CD1c-positive myeloid dendritic cell (primary cell): ENCODE measurements around the gene OR10AD1.

Experiments
- DNase-seq: peaks from one replicate; pipeline ENCODE4 v3.0.0-alpha.2; 2016; ENCODE audit errors: extremely low spot score

Gene OR10AD1

GRCh38 chr12:48191096-48191495 lies 12.0 kb downstream of the OR10AD1 start:
- no peak for DNase-seq

GRCh38 chr12:48189331-48190125 lies 13.6 kb downstream of the OR10AD1 start:
- DNase-seq, result peak; percentile 76

GRCh38 chr12:48187916-48188695 lies 15.0 kb downstream of the OR10AD1 start:
- no peak for DNase-seq

GRCh38 chr12:48185181-48185919 lies 17.7 kb downstream of the OR10AD1 start:
- DNase-seq, result no peak

- DNase-seq, result no peak
These were observed 18.6 kb downstream of the OR10AD1 start for GRCh38 chr12:48184549-48184922.

- DNase-seq, result no peak
These were observed 19.1 kb downstream of the OR10AD1 start for GRCh38 chr12:48183876-48184548.

GRCh38 chr12:48183091-48183875 lies 19.8 kb downstream of the OR10AD1 start, which contains the start of gene CCDC184:
CCDC184 (plus strand) TSS chr12:48183644; CDS start chr12:48184123, 479 bp downstream.
- DNase-seq, result peak; percentile 76

- no peak for DNase-seq
These were observed 20.5 kb downstream of the OR10AD1 start for GRCh38 chr12:48182631-48183030.

- DNase-seq, result no peak
These were observed 22.1 kb downstream of the OR10AD1 start for GRCh38 chr12:48180857-48181495.

- DNase-seq, result no peak
These were observed 22.7 kb downstream of the OR10AD1 start for GRCh38 chr12:48180424-48180823.

GRCh38 chr12:48179466-48179865 lies 23.6 kb downstream of the OR10AD1 start:
- no peak for DNase-seq

GRCh38 chr12:48177982-48178381 lies 25.1 kb downstream of the OR10AD1 start:
- DNase-seq, result no peak

- no peak for DNase-seq
These were observed 26.7 kb downstream of the OR10AD1 start for GRCh38 chr12:48176417-48176751.

GRCh38 chr12:48175613-48176416 lies 27.3 kb downstream of the OR10AD1 start:
- DNase-seq, result no peak

- no peak for DNase-seq
These were observed 34.1 kb downstream of the OR10AD1 start for GRCh38 chr12:48169011-48169410.

- peak; percentile 72 for DNase-seq
These were observed 37.8 kb downstream of the OR10AD1 start for GRCh38 chr12:48165089-48165981.

- no peak for DNase-seq
These were observed 38.6 kb downstream of the OR10AD1 start for GRCh38 chr12:48164451-48164850.

GRCh38 chr12:48163150-48163747 lies 39.8 kb downstream of the OR10AD1 start:
- DNase-seq, result no peak
